NT2/D1 (cell line): ENCODE results near the gene TXN2.
"Not testable (repeated sequence)": the region's sequence is repeated elsewhere in the genome, so short reads cannot be mapped to it uniquely, and the experiment has no call there.

Experiments
- DNase-seq: peaks from one replicate; pipeline ENCODE4 v3.0.0-alpha.2; 2011; ENCODE audit warnings: low read depth, low spot score
- H3K27me3 ChIP-seq: 2 replicates; pipeline ENCODE4 v1.6.0; 2011; ENCODE audit warnings: mild to moderate bottlenecking; ENCODE audit not compliant: insufficient read length, insufficient read depth
- H3K36me3 ChIP-seq: 2 replicates; pipeline ENCODE4 v1.6.1; 2011; ENCODE audit warnings: mild to moderate bottlenecking, low read length, mixed read lengths; ENCODE audit not compliant: insufficient read depth, insufficient read length
- H3K4me1 ChIP-seq: 2 replicates; pipeline ENCODE4 v1.5.1; 2011; ENCODE audit not compliant: insufficient read depth, insufficient read length
- H3K4me3 ChIP-seq: 2 replicates; pipeline ENCODE4 v1.5.1; 2011; ENCODE audit warnings: low read depth; ENCODE audit not compliant: insufficient read length
- H3K9ac ChIP-seq: 2 replicates; pipeline ENCODE4 v1.6.0; 2011; ENCODE audit warnings: low read depth; ENCODE audit not compliant: insufficient read length
- H3K9me3 ChIP-seq: 2 replicates; pipeline ENCODE4 v1.5.1; 2011; ENCODE audit warnings: mild to moderate bottlenecking, low read length; ENCODE audit not compliant: insufficient read depth
- SUZ12 ChIP-seq: IDR thresholded peaks from 2 replicates; pipeline ENCODE4 v1.6.1; 2011; ENCODE audit not compliant: insufficient read length, insufficient read depth; ENCODE audit errors: extremely low read depth
- YY1 ChIP-seq: IDR thresholded peaks from 2 replicates; pipeline ENCODE4 v1.6.1; 2011; ENCODE audit not compliant: insufficient read length, insufficient read depth
- ZNF274 ChIP-seq: IDR thresholded peaks from 2 replicates; pipeline ENCODE4 v1.6.1; 2011; ENCODE audit warnings: mild to moderate bottlenecking, low read depth, low read length

The TXN2 gene

DNA sequence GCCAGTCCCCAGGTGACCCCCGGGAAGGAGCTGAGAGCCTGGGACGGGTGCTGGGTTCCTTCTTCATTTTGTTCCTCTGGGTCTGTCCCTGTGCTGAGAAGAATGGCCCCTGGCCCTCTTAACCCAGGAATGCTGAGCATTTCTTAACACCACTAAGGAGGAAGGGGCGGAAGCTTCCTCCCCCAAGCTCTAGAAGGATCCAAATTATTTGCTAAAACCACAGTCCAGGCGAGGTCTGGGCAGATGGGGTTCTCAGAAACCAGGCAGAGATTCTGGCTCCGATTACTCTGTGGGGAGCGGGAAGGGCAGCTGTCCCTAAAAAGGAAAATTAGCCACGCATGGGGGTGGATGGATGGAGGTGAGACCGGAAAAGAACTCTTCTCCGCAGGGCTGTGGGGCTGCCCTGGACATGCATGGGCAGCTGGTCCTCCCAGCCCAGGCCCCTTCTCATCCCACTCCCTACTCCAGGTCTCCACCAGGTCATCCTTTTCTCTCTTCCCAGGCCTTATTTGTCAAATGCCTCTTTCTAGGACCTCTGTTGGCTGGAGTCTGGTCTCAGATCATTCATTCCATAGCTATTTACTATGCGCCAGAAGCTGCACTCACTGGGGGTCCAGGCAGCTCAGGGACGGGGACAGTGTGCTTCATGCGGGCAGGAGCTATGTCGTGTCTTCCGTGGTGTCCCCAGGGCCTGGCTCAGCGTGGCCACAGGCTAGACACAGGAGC lies 48.7 kb downstream of the TXN2 start:
- peaks cover 7% of the 10 kb centered on the region for H3K4me1 ChIP-seq
- H3K4me3 ChIP-seq, result no peak overlapping the region
- H3K9ac ChIP-seq, result no peak overlapping the region
- TF ChIP-seq SUZ12 (no peak), ZNF274 (no peak)
- no peaks in the 10 kb centered on the region for H3K36me3 ChIP-seq
- no peaks in the 10 kb centered on the region for H3K27me3 ChIP-seq
- no peak for DNase-seq
- H3K9me3 ChIP-seq, result no peaks in the 10 kb centered on the region

DNA sequence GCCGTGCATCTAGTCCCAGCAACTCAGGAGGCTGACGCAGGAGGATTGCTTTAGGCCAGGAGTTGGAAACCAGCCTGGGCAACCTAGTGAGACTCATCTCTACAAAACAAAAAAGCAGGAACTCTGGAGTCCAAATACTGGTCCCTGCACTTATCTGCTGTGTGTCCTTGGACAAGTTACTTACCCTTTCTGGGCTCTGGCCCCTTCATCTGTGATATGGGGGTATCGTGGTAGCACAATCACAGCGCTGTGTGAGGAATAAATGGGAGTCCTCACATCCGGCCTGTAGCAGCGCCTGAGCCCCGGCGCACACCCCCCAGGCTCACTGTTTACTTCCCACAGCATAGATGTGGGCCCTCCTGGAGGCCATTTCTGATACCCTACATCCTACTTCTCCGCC lies 49.5 kb downstream of the TXN2 start:
- peaks cover 7% of the 10 kb centered on the region for H3K4me1 ChIP-seq
- TF ChIP-seq YY1 (no peak), ZNF274 (no peak), SUZ12 (no peak)
- no peaks in the 10 kb centered on the region for H3K27me3 ChIP-seq
- no peaks in the 10 kb centered on the region for H3K9me3 ChIP-seq
- H3K4me3 ChIP-seq, result no peak overlapping the region
- no peak overlapping the region for H3K9ac ChIP-seq
- DNase-seq, result no peak
- H3K36me3 ChIP-seq, result no peaks in the 10 kb centered on the region

DNA sequence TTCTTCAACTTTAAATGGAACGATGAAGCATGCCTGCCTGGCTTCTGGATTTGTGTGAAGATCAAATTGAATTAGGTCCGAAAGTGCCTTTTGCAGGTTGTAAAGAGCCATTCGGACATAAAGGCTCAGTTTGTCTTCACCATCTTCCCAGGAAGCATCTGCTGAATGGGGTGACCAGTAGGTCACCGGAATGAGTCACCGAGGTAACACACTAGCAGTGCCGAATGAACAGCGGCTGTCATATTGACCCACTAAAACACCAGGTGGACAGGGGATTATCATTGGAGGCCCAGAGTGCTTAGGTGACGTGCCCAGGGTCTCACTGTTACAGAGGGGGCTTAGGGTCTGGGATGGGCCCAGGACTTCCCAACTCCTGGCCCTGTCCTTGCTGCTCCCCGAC lies 50.6 kb downstream of the TXN2 start:
- no peak for DNase-seq
- H3K4me1 ChIP-seq, result peaks cover 7% of the 10 kb centered on the region
- H3K9me3 ChIP-seq, result no peaks in the 10 kb centered on the region
- H3K36me3 ChIP-seq, result no peaks in the 10 kb centered on the region
- no peak overlapping the region for H3K4me3 ChIP-seq
- TF ChIP-seq SUZ12 (no peak), ZNF274 (no peak), YY1 (no peak)
- H3K9ac ChIP-seq, result no peak overlapping the region
- no peaks in the 10 kb centered on the region for H3K27me3 ChIP-seq

DNA sequence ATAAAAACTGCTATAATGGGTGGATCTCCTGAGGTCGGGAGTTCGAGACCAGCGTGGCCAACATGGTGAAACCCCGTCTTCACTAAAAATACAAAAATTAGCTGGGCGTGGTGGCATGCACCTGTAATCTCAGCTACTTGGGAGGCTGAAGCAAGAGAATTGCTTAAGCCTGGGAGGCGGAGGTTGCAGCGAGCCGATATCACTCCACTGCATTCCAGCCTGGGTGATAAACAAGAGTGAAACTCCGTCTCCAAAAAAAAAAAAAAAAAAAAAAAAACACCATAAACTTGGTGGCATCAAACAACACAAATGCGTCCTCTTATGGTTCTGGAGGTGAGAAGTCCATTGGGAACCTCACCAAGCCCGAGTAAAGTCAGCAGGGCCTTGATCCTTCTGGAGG lies 53.5 kb downstream of the TXN2 start:
- H3K36me3 ChIP-seq, H3K27me3 ChIP-seq, H3K4me3 ChIP-seq, H3K4me1 ChIP-seq, DNase-seq, H3K9ac ChIP-seq, H3K9me3 ChIP-seq: not testable (repeated sequence)

- TF ChIP-seq SUZ12 (no peak), ZNF274 (no peak), YY1 (no peak)
- Histone ChIP-seq H3K4me1 (peaks cover 4% of the 10 kb centered on the region), H3K9ac (peak overlapping the region; percentile 36), H3K4me3 (no peak overlapping the region), H3K9me3 (no peaks in the 10 kb centered on the region), H3K27me3 (no peaks in the 10 kb centered on the region), H3K36me3 (peaks cover 6% of the 10 kb centered on the region)
- no peak for DNase-seq
Observed at GRCh38 chr22:36425977-36426523, 55.4 kb downstream of the TXN2 start.

- H3K4me1 ChIP-seq, result peaks cover 4% of the 10 kb centered on the region
- no peaks in the 10 kb centered on the region for H3K9me3 ChIP-seq
- no peaks in the 10 kb centered on the region for H3K27me3 ChIP-seq
- H3K36me3 ChIP-seq, result peaks cover 6% of the 10 kb centered on the region
- DNase-seq, result no peak
- H3K4me3 ChIP-seq, result no peak overlapping the region
- H3K9ac ChIP-seq, result no peak overlapping the region
- TF ChIP-seq YY1 (no peak), SUZ12 (no peak), ZNF274 (no peak)
Observed at GRCh38 chr22:36424901-36425579, 56.4 kb downstream of the TXN2 start.

GRCh38 chr22:36424466-36424865 lies 57.0 kb downstream of the TXN2 start:
- H3K4me1 ChIP-seq, H3K36me3 ChIP-seq, H3K9ac ChIP-seq, H3K27me3 ChIP-seq, H3K4me3 ChIP-seq, H3K9me3 ChIP-seq, DNase-seq: not testable (repeated sequence)
